Measurements from ENCODE around the gene KIF16B. TPM values are rescaled to one million over a fixed set of nuclear protein-coding genes. Genes with fewer than 3 reads are reported as not detected.

Gene KIF16B
- total RNA-seq, 1 donor from 2014 or later: 7.0 TPM

- no peaks in the 10 kb centered on the region for H4K20me1 ChIP-seq (ENCODE audit: insufficient read depth, low read length)
- Mint-ChIP-seq H3K9me3 (ENCODE audit: unreplicated experiment) (peaks cover 3% of the 10 kb centered on the region), H3K36me3 (ENCODE audit: low read depth, unreplicated experiment) (peaks cover 2% of the 10 kb centered on the region), H3K27ac (ENCODE audit: unreplicated experiment) (no peak overlapping the region), H3K4me3 (ENCODE audit: unreplicated experiment) (no peak overlapping the region), H3K27me3 (ENCODE audit: low read depth, unreplicated experiment) (no peaks in the 10 kb centered on the region), H3K4me1 (ENCODE audit: low read depth, unreplicated experiment) (peaks cover 2% of the 10 kb centered on the region)
- H3K36me3 ChIP-seq (ENCODE audit: insufficient read depth, low read length): no peaks in the 10 kb centered on the region
- no peaks in the 10 kb centered on the region for H3K27me3 ChIP-seq (ENCODE audit: insufficient read depth, low read length)
- no peak overlapping the region for H3K4me2 ChIP-seq (ENCODE audit: low read length)
- no peaks in the 10 kb centered on the region for H3K9me3 ChIP-seq (ENCODE audit: insufficient read depth, low read depth, low read length)
- H3K4me1 ChIP-seq (ENCODE audit: insufficient read depth, low read length): no peaks in the 10 kb centered on the region
- DNase-seq (ENCODE audit: low read depth): no peak
- no peak overlapping the region for H3K9ac ChIP-seq (ENCODE audit: low read length)
- no peak for TF ChIP-seq CTCF (IDR thresholded peaks at IDR 0.05; ENCODE audit: insufficient read depth, low read depth, low read length)
- no peak for TF ChIP-seq EZH2 (IDR thresholded peaks at IDR 0.05; ENCODE audit: insufficient read depth, low read length)
- no peak for FAIRE-seq
- no peak overlapping the region for H3K4me3 ChIP-seq (ENCODE audit: insufficient read depth, low read depth, low read length)
- H3K79me2 ChIP-seq (ENCODE audit: insufficient read depth, low read length): no peaks in the 10 kb centered on the region
- H3K27ac ChIP-seq (ENCODE audit: low read depth, low read length): no peak overlapping the region
- no peak overlapping the region for H2AFZ ChIP-seq (ENCODE audit: low read depth, low read length)
These were observed 32.0 kb downstream of the KIF16B start for GRCh38 chr20:16541226-16541625.

GRCh38 chr20:16539280-16540021 is 33.8 kb downstream of the KIF16B start:
- Histone ChIP-seq H3K36me3 (ENCODE audit: insufficient read depth, low read length) (no peaks in the 10 kb centered on the region), H4K20me1 (ENCODE audit: insufficient read depth, low read length) (no peaks in the 10 kb centered on the region), H3K9ac (ENCODE audit: low read length) (no peak overlapping the region), H3K4me3 (ENCODE audit: insufficient read depth, low read depth, low read length) (no peak overlapping the region), H3K4me1 (ENCODE audit: insufficient read depth, low read length) (no peaks in the 10 kb centered on the region), H2AFZ (ENCODE audit: low read depth, low read length) (no peak overlapping the region), H3K27me3 (ENCODE audit: insufficient read depth, low read length) (no peaks in the 10 kb centered on the region), H3K9me3 (ENCODE audit: insufficient read depth, low read depth, low read length) (no peaks in the 10 kb centered on the region), H3K27ac (ENCODE audit: low read depth, low read length) (no peak overlapping the region), H3K79me2 (ENCODE audit: insufficient read depth, low read length) (no peaks in the 10 kb centered on the region), H3K4me2 (ENCODE audit: low read length) (no peak overlapping the region)
- peaks cover 3% of the 10 kb centered on the region for H3K9me3 Mint-ChIP-seq (ENCODE audit: unreplicated experiment)
- DNase-seq (ENCODE audit: low read depth): no peak
- peaks cover 2% of the 10 kb centered on the region for H3K4me1 Mint-ChIP-seq (ENCODE audit: low read depth, unreplicated experiment)
- no peak for FAIRE-seq
- H3K4me3 Mint-ChIP-seq (ENCODE audit: unreplicated experiment): no peak overlapping the region
- TF ChIP-seq CTCF (IDR thresholded peaks at IDR 0.05; ENCODE audit: insufficient read depth, low read depth, low read length) (no peak), EZH2 (IDR thresholded peaks at IDR 0.05; ENCODE audit: insufficient read depth, low read length) (no peak)
- no peak overlapping the region for H3K27ac Mint-ChIP-seq (ENCODE audit: unreplicated experiment)
- H3K36me3 Mint-ChIP-seq (ENCODE audit: low read depth, unreplicated experiment): peaks cover 2% of the 10 kb centered on the region
- no peaks in the 10 kb centered on the region for H3K27me3 Mint-ChIP-seq (ENCODE audit: low read depth, unreplicated experiment)

GRCh38 chr20:16538779-16539178 is 34.5 kb downstream of the KIF16B start:
- Histone ChIP-seq H3K9ac (ENCODE audit: low read length) (no peak overlapping the region), H4K20me1 (ENCODE audit: insufficient read depth, low read length) (no peaks in the 10 kb centered on the region), H3K27ac (ENCODE audit: low read depth, low read length) (no peak overlapping the region), H3K4me2 (ENCODE audit: low read length) (no peak overlapping the region), H2AFZ (ENCODE audit: low read depth, low read length) (no peak overlapping the region), H3K27me3 (ENCODE audit: insufficient read depth, low read length) (no peaks in the 10 kb centered on the region), H3K4me1 (ENCODE audit: insufficient read depth, low read length) (no peaks in the 10 kb centered on the region), H3K9me3 (ENCODE audit: insufficient read depth, low read depth, low read length) (no peaks in the 10 kb centered on the region), H3K4me3 (ENCODE audit: insufficient read depth, low read depth, low read length) (no peak overlapping the region), H3K79me2 (ENCODE audit: insufficient read depth, low read length) (no peaks in the 10 kb centered on the region), H3K36me3 (ENCODE audit: insufficient read depth, low read length) (no peaks in the 10 kb centered on the region)
- Mint-ChIP-seq H3K9me3 (ENCODE audit: unreplicated experiment) (peaks cover 3% of the 10 kb centered on the region), H3K27ac (ENCODE audit: unreplicated experiment) (no peak overlapping the region), H3K27me3 (ENCODE audit: low read depth, unreplicated experiment) (no peaks in the 10 kb centered on the region), H3K36me3 (ENCODE audit: low read depth, unreplicated experiment) (peaks cover 2% of the 10 kb centered on the region), H3K4me1 (ENCODE audit: low read depth, unreplicated experiment) (peaks cover 2% of the 10 kb centered on the region), H3K4me3 (ENCODE audit: unreplicated experiment) (no peak overlapping the region)
- no peak for TF ChIP-seq CTCF (IDR thresholded peaks at IDR 0.05; ENCODE audit: insufficient read depth, low read depth, low read length)
- TF ChIP-seq EZH2 (IDR thresholded peaks at IDR 0.05; ENCODE audit: insufficient read depth, low read length): no peak
- DNase-seq (ENCODE audit: low read depth) (no peak), FAIRE-seq (no peak)

Measured in astrocyte (in vitro differentiated cells and primary cell).